ENCODE measurements around the gene MRPL24. TPM values are rescaled to one million over a fixed set of nuclear protein-coding genes. Genes with fewer than 3 reads are reported as not detected.

Gene MRPL24
- total and polyA plus RNA-seq, 9 of the 15 experiments (the other 6 are each of a cell fraction or from before 2014, with no cell fraction given) = 74.3 to 267 (median 113) TPM

- TF ChIP-seq ZBTB11 (CRISPR knock-in tag; IDR thresholded peaks at IDR 0.05) = 0 out of 6 replicates have a peak, but pooled peaks of 1 of the 3 experiments have one; percentile 76
- peak; percentile 51; the same call in 1 of the 2 replicates for TF ChIP-seq ILF3 (IDR thresholded peaks at IDR 0.05; ENCODE audit: borderline replicate concordance)
- 0 out of 2 replicates have a peak, but pooled peaks have one; percentile 66 for TF ChIP-seq ZNF589 (CRISPR knock-in tag; IDR thresholded peaks at IDR 0.05; ENCODE audit: low read depth)
- TF ChIP-seq ZNF584 (CRISPR knock-in tag; IDR thresholded peaks at IDR 0.05; ENCODE audit: low read depth) = peak; percentile 29; the same call in 1 of the 2 replicates
- TF ChIP-seq TBP (optimal IDR thresholded peaks at IDR 0.05; ENCODE audit: low read depth, low read length) = no peak
- TF ChIP-seq FOSL1 (tag; conservative IDR thresholded peaks at IDR 0.05) = peak; percentile 8; the same call in 1 of the 2 replicates
- 0 out of 4 replicates have a peak, but pooled peaks of 1 of the 2 experiments have one; percentile 18 for TF ChIP-seq FOXK2 (conservative IDR thresholded peaks at IDR 0.05 in 1 of 2, IDR thresholded peaks at IDR 0.05 in 1 of 2; ENCODE audit: low read depth in 2 of 2)
- TF ChIP-seq ZZZ3 (IDR thresholded peaks at IDR 0.05) = no peak
- TF ChIP-seq CEBPB (tag; IDR thresholded peaks at IDR 0.05) = peak; percentile 50; the same call in 1 of the 2 replicates
- 0 out of 2 replicates have a peak, but pooled peaks have one; percentile 30 for TF ChIP-seq DPF2 (IDR thresholded peaks at IDR 0.05)
- TF ChIP-seq ZFP91 (CRISPR knock-in tag; IDR thresholded peaks at IDR 0.05) = 0 out of 2 replicates have a peak, but pooled peaks have one; percentile 42
- TF ChIP-seq EGR1 (conservative IDR thresholded peaks at IDR 0.05) = peak; percentile 3; the same call in 1 of the 2 replicates
- TF ChIP-seq KDM1A (IDR thresholded peaks at IDR 0.05) = peak in 1 of 2 experiments; percentile 18; a peak in 1 of 4 replicates
- peak; percentile 6; the same call in 1 of the 2 replicates for TF ChIP-seq ARID1B (IDR thresholded peaks at IDR 0.05)
- 0 out of 2 replicates have a peak, but pooled peaks have one; percentile 44 for TF ChIP-seq POLR2H (tag; IDR thresholded peaks at IDR 0.05; ENCODE audit: low read depth)
- peak; percentile 63; the same call in 1 of the 2 replicates for TF ChIP-seq NFRKB (IDR thresholded peaks at IDR 0.05; ENCODE audit: low read depth)
- TF ChIP-seq, protein P1, sequence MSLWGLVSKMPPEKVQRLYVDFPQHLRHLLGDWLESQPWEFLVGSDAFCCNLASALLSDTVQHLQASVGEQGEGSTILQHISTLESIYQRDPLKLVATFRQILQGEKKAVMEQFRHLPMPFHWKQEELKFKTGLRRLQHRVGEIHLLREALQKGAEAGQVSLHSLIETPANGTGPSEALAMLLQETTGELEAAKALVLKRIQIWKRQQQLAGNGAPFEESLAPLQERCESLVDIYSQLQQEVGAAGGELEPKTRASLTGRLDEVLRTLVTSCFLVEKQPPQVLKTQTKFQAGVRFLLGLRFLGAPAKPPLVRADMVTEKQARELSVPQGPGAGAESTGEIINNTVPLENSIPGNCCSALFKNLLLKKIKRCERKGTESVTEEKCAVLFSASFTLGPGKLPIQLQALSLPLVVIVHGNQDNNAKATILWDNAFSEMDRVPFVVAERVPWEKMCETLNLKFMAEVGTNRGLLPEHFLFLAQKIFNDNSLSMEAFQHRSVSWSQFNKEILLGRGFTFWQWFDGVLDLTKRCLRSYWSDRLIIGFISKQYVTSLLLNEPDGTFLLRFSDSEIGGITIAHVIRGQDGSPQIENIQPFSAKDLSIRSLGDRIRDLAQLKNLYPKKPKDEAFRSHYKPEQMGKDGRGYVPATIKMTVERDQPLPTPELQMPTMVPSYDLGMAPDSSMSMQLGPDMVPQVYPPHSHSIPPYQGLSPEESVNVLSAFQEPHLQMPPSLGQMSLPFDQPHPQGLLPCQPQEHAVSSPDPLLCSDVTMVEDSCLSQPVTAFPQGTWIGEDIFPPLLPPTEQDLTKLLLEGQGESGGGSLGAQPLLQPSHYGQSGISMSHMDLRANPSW (CRISPR knock-in tag; IDR thresholded peaks at IDR 0.05) = no peak
- peak in 1 of 2 experiments; percentile 99; a peak in 2 of 4 replicates for TF ChIP-seq ARNT (IDR thresholded peaks at IDR 0.05)
- TF ChIP-seq MEF2A (IDR thresholded peaks at IDR 0.05; ENCODE audit: control insufficient read depth, low read depth, low read length) = no peak
- TF ChIP-seq KDM4B (IDR thresholded peaks at IDR 0.05; ENCODE audit: borderline replicate concordance in 2 of 2, low read depth in 1 of 2) = no peak
These were observed 644 bp upstream of the MRPL24 start (continued) for GRCh38 chr1:156741481-156741983.
